Activated naive CD4-positive, alpha-beta T cell treated with Interleukin-2 at 50 U/mL for 16 hours (primary cell): Measurements from ENCODE around the gene SHB.

Experiments used
- DNase-seq: peaks from one replicate; pipeline ENCODE4 v3.0.0-alpha.2; 2020

Gene SHB

DNA sequence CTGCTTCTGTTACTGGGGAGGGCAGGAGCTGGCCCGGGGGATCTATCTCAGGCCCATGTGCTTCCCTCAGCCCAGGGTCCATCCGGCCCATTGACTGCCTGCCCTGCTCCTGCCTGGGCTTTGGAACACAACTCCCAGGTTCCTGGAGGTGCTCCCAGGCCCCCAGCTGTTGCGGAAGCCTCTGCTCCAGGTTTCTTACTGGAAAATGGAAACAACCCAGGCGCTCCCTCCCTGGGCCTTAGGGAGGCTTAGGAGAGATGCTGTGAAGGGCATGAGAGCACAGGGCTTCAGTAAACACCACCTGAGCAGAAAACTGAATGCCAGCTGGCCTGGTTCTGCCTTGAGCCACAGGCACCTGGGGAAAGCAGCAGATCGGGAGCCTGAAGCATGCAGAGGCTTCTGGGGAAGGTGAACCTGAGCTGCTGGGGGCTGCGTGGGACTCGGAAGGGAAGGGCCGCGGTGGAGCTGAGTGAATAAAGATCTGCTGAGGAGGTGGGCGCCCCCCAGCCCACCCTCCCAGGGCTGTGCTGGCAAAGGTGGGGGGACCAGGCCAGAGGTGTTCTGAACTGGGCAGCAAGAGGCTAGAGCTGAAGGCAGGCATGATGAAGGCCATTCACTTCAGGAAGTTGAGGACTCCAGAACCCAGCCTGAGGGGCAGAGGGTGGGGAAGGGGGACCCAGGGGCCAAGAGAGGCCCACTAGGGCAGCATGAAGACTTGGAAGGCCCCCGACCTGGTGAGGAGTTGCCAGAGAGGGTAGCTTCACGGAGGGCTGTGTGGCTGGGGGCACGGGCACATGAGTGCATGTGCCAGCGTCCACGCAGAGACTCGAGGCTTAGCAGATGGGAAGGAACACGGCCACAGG is 64.8 kb downstream of the SHB start:
- DNase-seq = no peak

GRCh38 chr9:38003230-38003629 is 65.8 kb downstream of the SHB start:
- DNase-seq = no peak

DNA sequence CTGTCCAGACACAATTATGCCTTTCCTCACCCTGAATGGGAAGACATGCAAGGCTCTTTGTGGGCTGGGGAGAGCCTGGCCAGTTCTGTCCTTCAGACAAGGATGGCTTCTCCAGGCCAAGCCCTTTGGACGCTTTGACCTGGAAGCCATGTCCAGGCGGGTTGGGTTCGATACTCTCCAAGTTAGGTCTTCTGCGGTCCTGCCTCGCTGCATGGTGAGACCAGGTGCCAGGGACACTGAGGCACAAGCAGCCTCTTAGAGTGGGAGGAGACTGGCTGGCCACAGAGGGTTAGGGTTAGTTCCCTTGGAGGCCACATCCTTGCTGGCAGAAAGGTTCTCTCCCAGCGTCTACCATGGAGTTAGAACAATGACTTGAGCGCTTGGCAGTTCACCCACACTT is 67.6 kb downstream of the SHB start:
- DNase-seq = no peak

GRCh38 chr9:38000735-38001134 is 68.3 kb downstream of the SHB start:
- DNase-seq = no peak

- DNase-seq = no peak
Observed at GRCh38 chr9:38000332-38000731, 68.7 kb downstream of the SHB start.

GRCh38 chr9:37999588-38000189 is 69.3 kb downstream of the SHB start:
- no peak for DNase-seq

- DNase-seq = no peak
Observed at GRCh38 chr9:37998881-37999587, 70.0 kb downstream of the SHB start.

- DNase-seq = no peak
Observed at GRCh38 chr9:37997636-37998374, 71.2 kb downstream of the SHB start.

- DNase-seq = no peak
Observed at GRCh38 chr9:37996819-37997217, 72.2 kb downstream of the SHB start.

DNA sequence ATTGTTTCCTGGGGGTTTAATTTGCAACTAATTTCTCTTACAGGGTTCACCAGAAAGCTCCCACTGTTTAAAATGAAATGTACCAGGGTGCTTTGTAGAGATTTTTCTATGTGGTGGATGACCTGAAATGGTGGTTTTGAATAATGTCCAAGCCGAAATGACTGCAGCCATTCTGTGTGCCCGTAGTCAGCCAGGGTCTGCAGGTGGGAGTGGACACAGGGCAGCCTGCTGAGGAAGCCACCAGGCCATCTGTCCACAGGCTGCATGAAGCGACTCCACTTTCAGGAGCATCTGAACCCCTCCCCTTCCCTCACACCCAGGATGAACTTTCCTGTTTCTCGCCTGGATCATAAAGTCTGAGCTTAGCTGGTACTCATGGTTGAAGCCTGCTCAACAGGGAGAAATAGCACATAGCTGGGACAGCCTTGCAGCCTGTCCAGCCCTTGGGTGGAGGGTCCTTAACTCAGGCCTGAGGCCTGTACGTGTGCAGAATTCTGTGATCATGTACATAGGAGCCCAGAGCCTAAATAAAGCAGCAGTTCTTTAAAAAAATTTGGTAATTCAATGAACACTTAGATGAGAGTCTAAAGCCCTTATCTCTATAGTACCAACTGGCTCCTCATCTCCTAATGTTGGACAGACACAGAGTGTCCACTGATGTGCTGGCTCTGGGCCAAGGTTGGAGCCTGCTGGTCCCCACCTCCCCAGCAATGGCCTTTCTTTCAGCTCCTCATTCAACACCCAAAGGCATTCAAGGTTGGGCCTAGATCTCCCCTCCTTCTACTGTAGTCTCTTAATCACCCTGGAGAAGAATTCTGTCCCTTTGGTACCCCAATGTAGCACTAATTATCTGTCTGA is 72.8 kb downstream of the SHB start:
- DNase-seq = no peak

- no peak for DNase-seq
Observed at GRCh38 chr9:37995348-37995737, 73.7 kb downstream of the SHB start.

GRCh38 chr9:37994639-37995347 is 74.2 kb downstream of the SHB start:
- DNase-seq = peak; percentile 12

- no peak for DNase-seq
Observed at GRCh38 chr9:37992924-37993349, 76.1 kb downstream of the SHB start.

- DNase-seq = no peak
Observed at GRCh38 chr9:37990404-37991015, 78.5 kb downstream of the SHB start.

DNA sequence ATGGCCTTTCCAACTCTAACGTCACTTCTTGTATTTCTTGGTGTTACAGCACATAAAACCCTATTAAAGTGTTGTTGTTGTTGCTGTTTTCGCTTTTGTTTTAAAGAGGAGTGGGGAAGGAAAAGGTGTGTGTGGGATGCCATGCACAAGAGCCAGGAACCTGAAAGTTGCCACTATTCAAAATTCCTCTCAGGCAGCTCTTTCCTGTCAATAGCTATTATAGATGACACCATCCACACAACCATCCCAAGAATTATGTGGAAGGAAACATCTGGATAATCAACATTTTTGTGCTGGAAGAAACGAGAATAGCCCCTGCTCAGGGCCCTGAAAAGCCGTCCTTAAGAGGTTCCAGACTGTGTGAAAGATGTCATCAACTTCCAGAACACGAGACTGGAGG is 79.3 kb downstream of the SHB start:
- no peak for DNase-seq

DNA sequence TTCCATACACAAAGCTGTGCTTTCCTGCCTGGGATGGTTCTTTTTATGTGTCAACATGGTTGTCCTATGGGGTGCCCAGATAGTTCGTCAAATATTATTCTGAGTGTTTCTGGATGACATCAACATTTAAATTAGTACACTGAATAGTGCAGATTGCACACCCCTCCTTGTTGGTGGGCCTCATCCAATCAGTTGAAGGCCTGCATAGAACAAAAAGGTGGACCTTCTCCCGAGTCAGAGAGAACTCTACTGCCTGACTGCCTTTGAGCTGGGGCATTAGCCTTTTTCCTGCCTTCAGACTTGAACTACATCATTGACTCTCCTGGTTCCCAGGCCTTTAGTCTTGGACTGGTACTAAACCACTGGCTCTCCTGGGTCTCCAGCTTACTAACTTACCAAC is 80.4 kb downstream of the SHB start:
- DNase-seq = no peak

- DNase-seq = no peak
Observed at GRCh38 chr9:37988041-37988440, 81.0 kb downstream of the SHB start.

DNA sequence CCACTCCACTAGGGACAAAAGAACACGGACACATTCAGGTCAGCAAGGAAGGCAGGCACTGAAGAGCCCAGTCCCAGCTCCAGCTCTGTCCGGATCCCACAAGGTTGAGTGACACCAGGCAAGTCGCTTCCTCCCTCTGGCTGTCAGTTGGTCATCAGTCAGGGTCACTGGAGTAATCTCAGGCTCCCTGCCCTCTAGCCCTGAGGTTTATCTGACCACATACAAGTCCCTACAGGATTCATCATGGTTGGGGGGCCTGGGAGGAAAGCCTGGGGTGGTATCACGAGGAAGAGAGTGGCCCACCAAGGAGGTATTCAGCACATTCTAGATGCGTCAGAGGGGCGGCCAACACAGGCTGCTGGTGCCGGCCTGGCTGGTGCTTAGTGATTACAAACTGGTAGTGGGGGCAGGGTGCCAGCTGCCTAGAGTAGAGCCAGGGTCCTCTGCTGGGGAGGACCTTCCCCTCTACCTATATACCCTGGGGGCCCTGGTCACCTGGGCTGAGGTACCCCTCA is 81.5 kb downstream of the SHB start:
- no peak for DNase-seq

DNA sequence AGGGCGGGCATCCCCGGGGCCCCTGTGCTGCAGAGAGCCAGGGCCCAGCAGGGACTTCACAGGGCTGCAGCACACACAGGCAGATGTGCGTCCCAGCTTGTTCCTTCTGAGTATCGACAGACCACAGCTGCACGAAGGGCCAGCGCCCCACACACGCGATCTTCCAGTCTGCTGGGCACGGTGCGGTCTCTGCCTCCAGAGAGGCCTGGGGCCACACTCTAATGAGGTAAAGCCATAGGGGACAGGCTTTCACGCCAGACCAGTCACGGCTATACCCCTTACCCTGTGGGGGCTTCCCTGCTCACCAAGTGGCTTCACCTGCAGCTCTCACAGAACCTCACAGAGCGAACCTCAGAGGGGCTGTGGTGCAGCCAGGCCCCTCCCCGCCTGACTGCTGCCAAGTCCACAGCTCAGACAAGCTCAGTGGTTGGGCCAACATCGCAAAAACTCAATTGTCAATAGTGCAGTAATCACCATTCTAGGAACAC is 82.2 kb downstream of the SHB start:
- no peak for DNase-seq

- DNase-seq = no peak
Observed at GRCh38 chr9:37986001-37986400, 83.0 kb downstream of the SHB start.
